Activated naive CD4-positive, alpha-beta T cell treated with anti-CD3 and anti-CD28 coated beads, Interleukin-2, amount 10 ng/mL, durations not matched to agents 7 days and 5 days (primary cell): ENCODE data around the gene DDR1.

Experiments
- CTCF ChIA-PET: fragments of 350-600 bp; sonication (Branson Sonifier 250); formaldehyde crosslinking; loops from one replicate; lab custom pipeline; 2021; ENCODE audit warnings: antibody characterized with exemption; lab: Charles Lee
- DNase-seq: peaks from one replicate; pipeline ENCODE4 v3.0.0-alpha.2; 2020
- H3K27ac Mint-ChIP-seq: one replicate; pipeline ENCODE4 v1.8.0; 2021; ENCODE audit warnings: mild to moderate bottlenecking, moderate library complexity, mixed read lengths
- H3K27me3 Mint-ChIP-seq: one replicate; pipeline ENCODE4 v1.8.0; 2021; ENCODE audit warnings: mild to moderate bottlenecking, mixed read lengths
- H3K36me3 Mint-ChIP-seq: one replicate; pipeline ENCODE4 v1.8.0; 2021; ENCODE audit warnings: mixed read lengths
- H3K4me1 Mint-ChIP-seq: one replicate; pipeline ENCODE4 v1.8.0; 2021; ENCODE audit warnings: mixed read lengths
- H3K4me3 Mint-ChIP-seq: one replicate; pipeline ENCODE4 v1.8.0; 2021; ENCODE audit warnings: mild to moderate bottlenecking, moderate library complexity, mixed read lengths
- H3K9me3 Mint-ChIP-seq: one replicate; pipeline ENCODE4 v1.8.0; 2021; ENCODE audit warnings: mixed read lengths

Gene DDR1

DNA sequence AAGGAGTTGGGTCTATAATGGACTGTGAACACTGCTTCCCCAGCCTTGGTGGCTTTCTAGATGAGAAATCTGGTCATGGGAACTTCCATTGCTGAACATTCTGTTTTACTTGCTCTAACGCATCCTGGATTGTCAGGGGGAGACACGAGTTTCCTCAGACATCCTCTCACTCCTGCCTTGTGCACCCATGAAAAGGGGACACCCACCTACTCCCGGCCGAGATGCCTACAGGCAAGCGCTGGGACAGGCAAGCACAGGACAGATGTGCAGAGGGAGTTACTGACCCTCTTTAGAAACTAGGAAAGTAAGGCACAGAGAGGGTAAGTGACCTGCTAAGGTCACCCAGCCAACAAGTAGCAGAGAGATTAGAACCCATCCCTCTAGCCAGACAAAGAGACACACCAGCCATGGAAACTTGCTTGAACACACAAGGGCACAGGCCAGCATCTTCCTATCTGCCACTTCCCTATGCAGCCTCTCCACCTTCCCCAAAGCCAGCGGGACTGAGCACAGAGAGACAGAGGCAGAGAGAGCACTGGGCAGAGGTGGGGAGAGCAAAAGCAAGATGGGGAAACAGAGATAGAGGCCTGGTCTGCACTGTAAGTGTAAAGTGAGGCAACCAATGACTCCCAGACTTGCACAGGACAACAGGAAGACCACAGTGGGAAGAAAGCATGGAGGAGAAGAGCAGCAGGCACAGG is 48.5 kb downstream of the DDR1 start:
- Mint-ChIP-seq H3K4me3 (no peak overlapping the region), H3K9me3 (peaks cover 3% of the 10 kb centered on the region), H3K4me1 (no peaks in the 10 kb centered on the region), H3K27me3 (peaks cover 43% of the 10 kb centered on the region), H3K36me3 (peaks cover 7% of the 10 kb centered on the region), H3K27ac (no peak overlapping the region)
- no peak for DNase-seq
- CTCF ChIA-PET: no interaction called here

DNA sequence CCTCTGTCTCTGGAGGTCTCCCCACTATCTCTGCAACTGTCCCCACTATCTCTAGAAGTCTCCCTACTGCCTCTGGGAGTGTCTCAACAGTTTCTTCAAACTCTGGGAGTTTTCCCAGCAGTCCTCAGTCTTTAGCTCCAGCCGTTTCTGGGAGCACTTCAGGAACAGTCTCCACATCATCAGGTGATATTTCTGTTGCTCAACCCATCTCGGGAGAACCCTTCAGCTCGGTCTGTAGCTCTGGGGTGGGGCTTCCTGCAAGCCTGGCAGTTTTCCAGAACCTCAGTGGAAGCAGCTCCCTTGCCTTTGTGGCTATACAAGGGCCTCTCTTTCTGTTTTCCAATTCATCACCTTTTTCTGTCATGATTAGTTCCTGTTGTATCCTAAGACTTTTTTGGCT is 50.7 kb downstream of the DDR1 start:
- Mint-ChIP-seq H3K4me3 (no peak overlapping the region), H3K27ac (no peak overlapping the region), H3K4me1 (no peaks in the 10 kb centered on the region), H3K36me3 (no peaks in the 10 kb centered on the region), H3K27me3 (peaks cover 64% of the 10 kb centered on the region), H3K9me3 (no peaks in the 10 kb centered on the region)
- CTCF ChIA-PET: no interaction called here
- no peak for DNase-seq

DNA sequence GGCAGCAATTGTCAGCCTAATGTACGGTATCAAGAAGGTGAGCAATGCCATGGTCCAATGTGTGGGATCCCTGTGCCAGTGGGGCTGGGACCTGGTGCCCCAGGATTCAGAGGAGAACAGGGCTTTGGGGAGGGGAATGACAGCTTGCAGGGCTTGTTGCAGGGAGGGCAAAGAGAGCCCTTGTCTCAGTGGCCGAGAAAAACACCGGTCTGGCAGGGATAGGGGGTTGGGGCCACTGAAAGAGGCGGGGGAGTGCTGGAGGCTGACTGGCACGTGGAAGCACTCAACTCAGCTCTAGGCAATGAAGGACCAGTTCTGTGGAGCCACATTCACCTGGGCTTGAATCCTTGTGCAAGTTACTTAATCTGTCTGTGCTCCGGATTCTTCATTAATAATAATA is 52.9 kb downstream of the DDR1 start:
- CTCF ChIA-PET: no interaction called here
- no peaks in the 10 kb centered on the region for H3K9me3 Mint-ChIP-seq
- H3K36me3 Mint-ChIP-seq: no peaks in the 10 kb centered on the region
- no peak overlapping the region for H3K4me3 Mint-ChIP-seq
- DNase-seq: no peak
- H3K27me3 Mint-ChIP-seq: peaks cover 77% of the 10 kb centered on the region
- no peak overlapping the region for H3K27ac Mint-ChIP-seq
- no peaks in the 10 kb centered on the region for H3K4me1 Mint-ChIP-seq

DNA sequence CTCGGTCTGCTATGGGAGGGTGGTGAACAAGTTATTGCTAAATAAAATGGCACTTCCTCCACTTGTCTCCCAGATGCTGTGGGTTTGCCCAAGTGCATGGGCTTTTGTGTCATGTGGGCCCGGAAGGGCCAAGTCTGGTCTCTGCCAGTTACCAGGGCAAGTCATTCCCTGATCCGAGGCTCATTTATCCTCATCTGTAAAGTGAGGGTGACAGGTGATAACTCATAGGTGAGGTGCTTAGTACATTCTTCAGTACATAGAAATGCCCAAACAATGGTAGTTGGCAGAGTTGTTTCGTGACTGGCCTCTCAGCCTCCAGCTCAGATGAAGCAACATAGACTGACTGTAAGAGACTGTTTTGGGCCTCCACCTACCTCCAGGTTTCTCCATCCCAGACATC is 54.4 kb downstream of the DDR1 start:
- Mint-ChIP-seq H3K36me3 (no peaks in the 10 kb centered on the region), H3K27ac (no peak overlapping the region), H3K27me3 (peaks cover 87% of the 10 kb centered on the region), H3K9me3 (no peaks in the 10 kb centered on the region), H3K4me3 (no peak overlapping the region), H3K4me1 (peaks cover 2% of the 10 kb centered on the region)
- DNase-seq: no peak
- CTCF ChIA-PET: interaction anchor here (1.4 kb wide), 1 partner anchor 23 kb away, joined by 3 read pairs; no protein-coding TSS in a partner anchor

DNA sequence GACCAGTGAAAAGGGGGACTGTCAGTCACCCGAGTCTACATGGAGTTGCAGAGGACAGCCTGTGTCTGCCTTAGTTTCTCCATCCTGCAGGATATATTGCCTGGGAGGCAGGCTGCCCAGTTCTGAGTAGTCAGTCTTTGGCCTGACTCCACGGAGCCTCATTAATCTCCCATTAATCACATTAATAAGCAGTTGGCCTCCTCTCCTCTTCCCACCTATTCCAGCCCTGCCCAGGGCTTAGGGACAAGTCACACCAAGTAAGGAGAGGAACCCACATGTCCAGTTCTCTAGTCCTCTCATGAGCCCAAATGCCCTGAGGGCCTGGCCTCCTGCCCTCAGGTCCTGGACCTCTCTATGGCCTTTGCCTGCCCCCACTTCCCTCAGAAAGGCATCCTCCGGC is 55.2 kb downstream of the DDR1 start:
- CTCF ChIA-PET: interaction anchor here (1.6 kb wide), 1 partner anchor 8 kb away, joined by 4 read pairs; the partner anchor contains the start of gene SFTA2
- H3K9me3 Mint-ChIP-seq: no peaks in the 10 kb centered on the region
- DNase-seq: no peak
- peaks cover 86% of the 10 kb centered on the region for H3K27me3 Mint-ChIP-seq
- no peak overlapping the region for H3K4me3 Mint-ChIP-seq
- peaks cover 2% of the 10 kb centered on the region for H3K4me1 Mint-ChIP-seq
- no peak overlapping the region for H3K27ac Mint-ChIP-seq
- H3K36me3 Mint-ChIP-seq: no peaks in the 10 kb centered on the region

DNA sequence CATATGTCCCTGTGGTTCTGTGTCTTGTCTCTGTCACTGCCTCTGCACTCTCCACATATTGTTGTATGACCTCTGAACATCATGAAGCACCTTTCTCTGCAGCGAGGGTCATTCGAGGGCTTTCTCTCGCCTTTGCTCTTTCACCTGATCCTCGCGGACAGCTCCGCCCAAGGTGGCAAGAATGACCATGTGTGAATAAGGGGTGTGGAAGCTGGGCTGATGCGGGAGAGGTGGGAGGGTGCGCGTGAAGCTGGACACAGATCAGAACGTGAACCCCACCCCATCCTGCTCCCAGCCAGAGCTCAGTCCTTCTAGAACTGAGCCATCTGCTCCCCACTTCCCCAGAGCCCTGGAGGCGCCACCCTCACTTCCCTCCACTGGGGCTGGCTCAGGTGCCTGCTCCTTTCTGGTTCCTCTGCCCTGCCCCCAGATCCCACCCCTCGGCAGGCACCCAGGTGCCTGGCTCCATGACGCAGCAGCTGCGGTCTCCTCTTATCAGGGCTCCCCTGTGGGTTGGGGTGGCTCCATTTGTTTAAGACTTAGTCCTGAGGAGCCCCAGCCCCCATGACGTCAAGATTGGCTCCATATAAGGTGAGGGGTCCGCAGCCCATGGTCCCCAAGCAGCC is 56.2 kb downstream of the DDR1 start, which contains the start of gene MUCL3:
Gene MUCL3, plus strand, starts transcription at position 613 of the 626 bp plus-strand sequence. CDS start 27 bp downstream, outside the sequence.
- no peak within 1 kb of the TSS for H3K4me3 Mint-ChIP-seq
- CTCF ChIA-PET: interaction anchor here (0.9 to 1.6 kb wide), 4 partner anchors 9 to 139 kb away, joined by 3 to 4 read pairs (median 3); partner anchors contain the start of gene SFTA2
- peaks cover 2% of the 10 kb centered on the region for H3K4me1 Mint-ChIP-seq
- no peaks in the 10 kb centered on the region for H3K36me3 Mint-ChIP-seq
- H3K9me3 Mint-ChIP-seq: no peaks in the 10 kb centered on the region
- peaks cover 87% of the 10 kb centered on the region for H3K27me3 Mint-ChIP-seq
- no peak within 1 kb of the TSS for H3K27ac Mint-ChIP-seq
- DNase-seq: no peak

DNA sequence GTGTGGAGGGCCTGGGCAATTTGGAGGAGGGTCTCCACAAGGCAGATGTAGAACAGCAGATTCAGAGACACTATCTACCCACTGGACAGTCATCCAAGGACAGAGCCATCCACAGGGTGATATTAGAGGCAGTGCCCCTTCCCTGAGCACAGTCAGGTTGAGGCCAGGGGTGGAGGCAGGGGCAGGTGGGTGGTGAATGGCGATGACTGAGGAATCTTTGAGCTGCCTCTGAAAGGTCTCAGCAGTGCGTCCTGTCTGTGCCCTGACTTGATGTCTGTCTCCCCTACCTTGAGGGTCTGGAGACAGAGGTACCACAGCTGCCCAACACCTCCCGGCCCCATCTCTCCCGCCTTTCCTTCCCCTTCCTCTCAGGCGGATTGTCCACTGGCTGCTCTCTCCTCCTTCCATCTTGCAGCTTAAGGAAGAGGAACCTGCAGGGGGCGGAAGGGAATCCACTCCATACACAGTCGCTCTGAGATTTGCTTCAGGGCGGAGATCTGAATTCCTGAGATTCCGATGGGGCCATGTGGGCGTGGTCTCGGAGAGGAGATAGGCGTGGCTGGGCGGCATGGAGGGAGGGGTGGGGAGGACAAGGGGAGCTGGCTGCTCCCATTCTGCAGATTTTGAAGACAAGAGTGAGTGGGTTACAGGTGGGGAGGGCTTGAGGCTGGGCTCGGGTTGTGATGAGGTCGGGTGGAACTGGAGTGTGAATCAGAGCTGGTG is 58.2 kb downstream of the DDR1 start:
- Mint-ChIP-seq H3K27ac (no peak overlapping the region), H3K4me1 (peaks cover 2% of the 10 kb centered on the region), H3K27me3 (peaks cover 89% of the 10 kb centered on the region), H3K36me3 (no peaks in the 10 kb centered on the region), H3K4me3 (no peak overlapping the region), H3K9me3 (no peaks in the 10 kb centered on the region)
- CTCF ChIA-PET: interaction anchor here (0.8 to 1.7 kb wide), 3 partner anchors 13 to 142 kb away, joined by 3 to 4 read pairs (median 3); no protein-coding TSS in a partner anchor
- DNase-seq: peak; percentile 33

DNA sequence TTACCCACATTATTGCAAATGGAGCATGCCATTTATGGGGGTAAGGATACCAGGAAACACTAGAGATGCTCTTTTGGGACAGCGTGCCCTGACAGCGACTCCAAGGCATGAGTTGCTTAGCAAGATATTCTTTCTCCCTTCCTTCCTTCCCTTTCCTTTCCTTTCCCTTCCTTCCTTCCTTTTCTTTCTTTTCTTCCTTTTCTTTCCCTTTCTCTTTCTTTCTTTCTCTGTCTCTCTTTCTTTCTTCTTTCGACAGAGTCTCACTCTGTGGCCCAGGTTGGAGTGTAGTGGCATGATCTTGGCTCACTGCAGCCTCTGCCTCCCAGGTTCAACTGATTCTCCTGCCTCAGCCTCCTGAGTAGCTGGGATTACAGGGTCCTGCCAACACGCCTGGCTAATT is 59.7 kb downstream of the DDR1 start:
- DNase-seq: no peak
- no peaks in the 10 kb centered on the region for H3K36me3 Mint-ChIP-seq
- H3K4me1 Mint-ChIP-seq: peaks cover 2% of the 10 kb centered on the region
- H3K9me3 Mint-ChIP-seq: no peaks in the 10 kb centered on the region
- CTCF ChIA-PET: no interaction called here
- no peak overlapping the region for H3K27ac Mint-ChIP-seq
- no peak overlapping the region for H3K4me3 Mint-ChIP-seq
- H3K27me3 Mint-ChIP-seq: peaks cover 89% of the 10 kb centered on the region

DNA sequence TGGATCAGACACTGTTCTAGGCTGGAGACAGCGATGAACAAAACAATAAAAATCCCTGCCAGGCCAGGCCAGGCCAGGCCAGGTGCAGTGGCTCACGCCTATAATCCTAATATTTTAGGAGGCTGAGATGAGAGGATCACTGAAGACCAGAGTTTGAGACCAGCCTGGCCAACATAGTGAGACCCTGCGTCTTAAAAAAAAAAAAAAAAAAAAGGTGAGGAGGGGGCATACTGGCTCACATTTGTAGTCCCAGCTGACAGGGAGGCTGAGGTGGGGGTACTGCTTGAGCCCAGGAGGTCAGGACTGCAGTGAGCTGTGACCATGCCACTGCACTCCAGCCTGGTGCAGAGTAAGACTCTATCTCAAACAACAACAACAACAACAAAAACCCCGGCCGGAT is 61.0 kb downstream of the DDR1 start:
- H3K9me3 Mint-ChIP-seq: no peaks in the 10 kb centered on the region
- no peak for DNase-seq
- H3K4me3 Mint-ChIP-seq: no peak overlapping the region
- CTCF ChIA-PET: interaction anchor here (1.2 kb wide), 1 partner anchor 125 kb away, joined by 3 read pairs; no protein-coding TSS in a partner anchor
- peaks cover 90% of the 10 kb centered on the region for H3K27me3 Mint-ChIP-seq
- H3K4me1 Mint-ChIP-seq: peaks cover 2% of the 10 kb centered on the region
- H3K27ac Mint-ChIP-seq: no peak overlapping the region
- H3K36me3 Mint-ChIP-seq: no peaks in the 10 kb centered on the region

DNA sequence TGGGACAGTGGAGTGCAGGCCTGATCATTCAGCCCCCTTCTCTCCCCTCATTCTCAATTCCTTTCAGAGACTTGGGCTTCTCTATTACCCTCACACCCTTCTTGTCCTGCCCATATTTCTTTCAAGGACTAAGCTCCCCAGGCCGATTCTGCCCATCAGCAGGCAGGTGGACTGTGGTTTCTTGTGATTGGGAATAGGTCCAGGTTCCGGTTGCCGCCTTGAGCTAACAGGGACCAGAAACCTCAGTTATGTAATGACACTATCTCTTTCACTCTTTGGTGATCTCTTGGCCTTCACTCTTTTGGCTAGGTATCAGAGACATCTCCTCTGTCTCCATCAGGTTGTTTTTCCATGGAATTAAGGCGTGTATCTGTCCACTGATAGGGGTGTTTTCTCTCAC is 62.9 kb downstream of the DDR1 start:
- Mint-ChIP-seq H3K27me3 (peaks cover 90% of the 10 kb centered on the region), H3K4me1 (peaks cover 2% of the 10 kb centered on the region)
- CTCF ChIA-PET: no interaction called here

DNA sequence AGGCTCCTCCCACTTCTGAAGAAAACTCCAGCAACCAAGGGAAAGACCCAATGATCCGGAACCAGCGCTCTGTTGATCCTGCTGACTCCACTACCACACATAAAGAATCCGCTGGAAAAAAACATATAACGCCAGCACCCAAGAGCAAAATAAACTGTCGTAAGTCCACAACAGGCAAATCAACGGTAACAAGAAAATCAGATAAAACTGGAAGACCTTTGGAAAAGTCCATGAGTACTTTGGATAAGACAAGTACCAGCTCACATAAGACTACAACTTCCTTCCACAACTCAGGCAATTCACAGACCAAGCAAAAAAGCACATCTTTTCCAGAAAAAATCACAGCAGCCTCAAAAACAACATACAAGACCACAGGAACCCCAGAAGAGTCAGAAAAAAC is 64.5 kb downstream of the DDR1 start:
- CTCF ChIA-PET: interaction anchor here (1.8 kb wide), 1 partner anchor 12 kb away, joined by 4 read pairs; no protein-coding TSS in a partner anchor
- DNase-seq: no peak
- H3K4me3 Mint-ChIP-seq: no peak overlapping the region
- H3K36me3 Mint-ChIP-seq: no peaks in the 10 kb centered on the region
- peaks cover 90% of the 10 kb centered on the region for H3K27me3 Mint-ChIP-seq
- no peaks in the 10 kb centered on the region for H3K9me3 Mint-ChIP-seq
- H3K4me1 Mint-ChIP-seq: no peaks in the 10 kb centered on the region
- H3K27ac Mint-ChIP-seq: no peak overlapping the region

More for the DNA sequence above, 62.9 kb downstream of the DDR1 start:
- Mint-ChIP-seq H3K4me3 (no peak overlapping the region), H3K27ac (no peak overlapping the region), H3K36me3 (no peaks in the 10 kb centered on the region), H3K9me3 (no peaks in the 10 kb centered on the region)
- no peak for DNase-seq
